A673 (cell line): ENCODE data around the gene APBB1IP. TPM values are rescaled to one million over a fixed set of nuclear protein-coding genes. Genes with fewer than 3 reads are reported as not detected.
"Not testable (repeated sequence)": the region's sequence is repeated elsewhere in the genome, so short reads cannot be mapped to it uniquely, and the experiment has no call there.

Experiments
- BruUV-seq: library from RNA; stranded (reverse); fragments of 400-500 nt; replicated peaks from 2 replicates; lab custom pipeline; 2021; lab: Mats Ljungman, UMichigan
- CTCF ChIA-PET: fragments of 300-600 bp; sonication (Branson Sonifier 250); formaldehyde crosslinking; loops from one replicate; lab custom pipeline; 2022; ENCODE audit warnings: antibody characterized with exemption; lab: Charles Lee
- POLR2A ChIA-PET: fragments of 300-600 bp; sonication (Branson Sonifier 250); formaldehyde crosslinking; loops from one replicate; lab custom pipeline; 2022; ENCODE audit warnings: antibody characterized with exemption; ENCODE audit not compliant: low non-redundant PET; lab: Charles Lee
- DNase-seq: peaks from one replicate; pipeline ENCODE4 v3.0.0-alpha.2; 2015; ENCODE audit warnings: low spot score
- H3K27ac ChIP-seq: fragments of 200-600 bp; sonication (generic); 2 replicates; pipeline ENCODE4 v1.5.1; 2016; ENCODE audit warnings: mixed run types, low read depth, mild to moderate bottlenecking, mixed read lengths, antibody characterized with exemption, low read length; ENCODE audit not compliant: poor library complexity, severe bottlenecking
- H3K27me3 ChIP-seq: fragments of 200-600 bp; sonication (generic); replicated peaks from 2 replicates; pipeline ENCODE4 v1.6.1; 2017; ENCODE audit warnings: mixed run types, low read depth, mild to moderate bottlenecking, mixed read lengths, antibody characterized with exemption, low read length; ENCODE audit not compliant: insufficient read depth, poor library complexity
- H3K36me3 ChIP-seq: fragments of 200-600 bp; sonication (generic); 2 replicates; pipeline ENCODE4 v1.6.1; 2016; ENCODE audit warnings: mixed run types, mild to moderate bottlenecking, mixed read lengths, antibody characterized with exemption, low read length; ENCODE audit not compliant: insufficient read depth, poor library complexity, severe bottlenecking
- H3K4me1 ChIP-seq: fragments of 200-600 bp; sonication (generic); 2 replicates; pipeline ENCODE4 v1.6.1; 2017; ENCODE audit warnings: mixed run types, mild to moderate bottlenecking, mixed read lengths, antibody characterized with exemption, low read length; ENCODE audit not compliant: insufficient read depth, poor library complexity, severe bottlenecking
- H3K4me3 ChIP-seq: fragments of 200-600 bp; sonication (generic); 2 replicates; pipeline ENCODE4 v1.5.1; 2016; ENCODE audit warnings: low read depth, mixed run types, mild to moderate bottlenecking, mixed read lengths, low read length; ENCODE audit not compliant: poor library complexity, severe bottlenecking
- H3K9me3 ChIP-seq: fragments of 200-600 bp; sonication (generic); 2 replicates; pipeline ENCODE4 v1.6.1; 2016; ENCODE audit warnings: mixed run types, low read depth, mild to moderate bottlenecking, mixed read lengths, antibody characterized with exemption, low read length; ENCODE audit not compliant: poor library complexity, severe bottlenecking
- EZH2 ChIP-seq: fragments of 200-600 bp; sonication (generic); IDR thresholded peaks from 2 replicates; pipeline ENCODE4 v1.6.1; 2017; ENCODE audit warnings: borderline replicate concordance, low read depth, mild to moderate bottlenecking, mixed read lengths, antibody characterized with exemption, low read length; ENCODE audit not compliant: poor library complexity, severe bottlenecking
- intact Hi-C: fragments of 100-400 bp; cut with micrococcal nuclease; formaldehyde crosslinking; loops from one replicate; pipeline ENCODE4 v1.10.0; 2022; ENCODE audit not compliant: unreplicated experiment
- total RNA-seq: library from RNA; stranded (reverse); gene quantifications from 2 replicates; pipeline ENCODE4 v1.2.3, GENCODE V29; 2021
- TF ChIP-seq, protein P1 (sequence below): fragments of 300-800, 200-600 bp; sonication (generic); conservative IDR thresholded peaks from 2 replicates; pipeline ENCODE4 v1.5.1; 2017; ENCODE audit warnings: low read depth, mild to moderate bottlenecking, antibody characterized with exemption, low read length, moderate library complexity, mixed read lengths

Gene APBB1IP
- total RNA-seq, 1 experiment from 2014 or later = not detected

DNA sequence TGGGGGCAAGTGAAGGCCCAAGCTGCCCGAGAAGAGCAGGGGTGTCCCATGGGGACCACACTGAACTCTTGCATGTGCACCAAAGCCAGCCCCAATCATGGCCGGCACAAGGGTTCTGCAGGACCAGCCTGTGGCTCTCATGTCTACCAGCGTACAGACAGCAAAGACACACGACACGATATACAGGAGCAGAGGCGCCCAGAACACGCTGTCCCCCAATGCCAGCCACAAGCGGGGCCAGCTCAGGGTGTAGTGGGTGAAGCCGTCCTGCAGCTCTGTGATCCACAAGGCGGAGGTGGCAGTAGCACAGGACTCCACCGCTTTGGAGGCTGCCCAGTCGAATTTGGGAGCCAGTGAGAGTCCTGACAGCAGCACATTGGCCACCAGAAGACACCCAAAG is 150.5 kb downstream of the APBB1IP start:
- CTCF ChIA-PET = no interaction called here
- no TSS peak for BruUV-seq
- TF ChIP-seq, protein P1, sequence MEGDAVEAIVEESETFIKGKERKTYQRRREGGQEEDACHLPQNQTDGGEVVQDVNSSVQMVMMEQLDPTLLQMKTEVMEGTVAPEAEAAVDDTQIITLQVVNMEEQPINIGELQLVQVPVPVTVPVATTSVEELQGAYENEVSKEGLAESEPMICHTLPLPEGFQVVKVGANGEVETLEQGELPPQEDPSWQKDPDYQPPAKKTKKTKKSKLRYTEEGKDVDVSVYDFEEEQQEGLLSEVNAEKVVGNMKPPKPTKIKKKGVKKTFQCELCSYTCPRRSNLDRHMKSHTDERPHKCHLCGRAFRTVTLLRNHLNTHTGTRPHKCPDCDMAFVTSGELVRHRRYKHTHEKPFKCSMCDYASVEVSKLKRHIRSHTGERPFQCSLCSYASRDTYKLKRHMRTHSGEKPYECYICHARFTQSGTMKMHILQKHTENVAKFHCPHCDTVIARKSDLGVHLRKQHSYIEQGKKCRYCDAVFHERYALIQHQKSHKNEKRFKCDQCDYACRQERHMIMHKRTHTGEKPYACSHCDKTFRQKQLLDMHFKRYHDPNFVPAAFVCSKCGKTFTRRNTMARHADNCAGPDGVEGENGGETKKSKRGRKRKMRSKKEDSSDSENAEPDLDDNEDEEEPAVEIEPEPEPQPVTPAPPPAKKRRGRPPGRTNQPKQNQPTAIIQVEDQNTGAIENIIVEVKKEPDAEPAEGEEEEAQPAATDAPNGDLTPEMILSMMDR = no peak
- TF ChIP-seq EZH2 = no peak

DNA sequence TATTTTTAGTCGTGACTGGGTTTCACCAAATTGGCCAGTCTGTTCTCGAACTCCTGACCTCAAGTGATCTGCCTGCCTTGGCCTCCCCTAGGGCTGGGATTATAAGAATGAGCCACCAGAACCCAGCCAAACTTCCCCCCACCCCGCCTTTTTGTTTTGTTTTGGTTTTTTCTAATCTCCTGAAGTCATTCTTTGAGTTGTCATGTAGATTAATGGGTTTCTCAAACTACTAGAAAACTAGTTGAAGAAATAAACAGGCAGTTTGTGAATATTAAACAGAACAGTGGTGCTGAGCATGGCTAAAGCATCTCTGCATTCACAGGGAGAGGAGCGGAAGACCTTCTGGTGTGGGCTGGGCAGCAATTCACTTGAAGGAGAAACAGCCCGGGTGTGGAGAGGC is 151.7 kb downstream of the APBB1IP start:
- H3K27me3 ChIP-seq, POLR2A ChIA-PET, H3K36me3 ChIP-seq, H3K9me3 ChIP-seq, BruUV-seq, DNase-seq, H3K4me3 ChIP-seq, CTCF ChIA-PET, H3K27ac ChIP-seq, H3K4me1 ChIP-seq, intact Hi-C loops: not testable (repeated sequence)

More for the DNA sequence above, 150.5 kb downstream of the APBB1IP start:
- Histone ChIP-seq H3K36me3 (no peaks in the 10 kb centered on the region), H3K27me3 (no peaks in the 10 kb centered on the region), H3K27ac (no peak overlapping the region), H3K4me3 (no peak overlapping the region), H3K4me1 (no peaks in the 10 kb centered on the region), H3K9me3 (no peaks in the 10 kb centered on the region)
- POLR2A ChIA-PET = no interaction called here
- DNase-seq = no peak
- intact Hi-C loops = no loop called here

DNA sequence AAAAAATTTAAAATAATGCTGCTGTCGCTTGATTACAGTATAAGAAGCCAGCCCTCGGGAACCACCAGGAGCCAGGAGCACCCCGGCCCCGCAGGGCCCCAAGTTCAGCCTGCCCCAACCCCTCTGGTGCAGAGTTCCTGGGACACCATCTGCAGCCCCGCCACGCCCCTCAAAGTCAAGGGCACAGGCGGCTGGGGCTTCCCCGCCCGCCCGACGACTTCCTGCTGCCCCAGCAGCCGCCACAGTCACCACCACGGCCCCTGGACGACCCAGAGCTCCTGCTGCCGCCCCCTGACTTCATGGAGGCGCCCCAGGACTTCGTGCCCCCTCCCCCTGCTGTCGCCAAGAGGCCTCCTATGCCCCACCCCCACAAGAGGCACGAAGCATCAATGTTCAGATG is 155.8 kb downstream of the APBB1IP start:
- no peak overlapping the region for H3K27ac ChIP-seq
- H3K4me1 ChIP-seq = no peaks in the 10 kb centered on the region
- DNase-seq = no peak
- no peaks in the 10 kb centered on the region for H3K36me3 ChIP-seq
- POLR2A ChIA-PET = no interaction called here
- CTCF ChIA-PET = no interaction called here
- BruUV-seq = no TSS peak
- H3K9me3 ChIP-seq = no peaks in the 10 kb centered on the region
- H3K4me3 ChIP-seq = no peak overlapping the region
- intact Hi-C loops = no loop called here
- TF ChIP-seq, protein P1 = no peak
- no peak for TF ChIP-seq EZH2
- H3K27me3 ChIP-seq = peaks cover 6% of the 10 kb centered on the region

DNA sequence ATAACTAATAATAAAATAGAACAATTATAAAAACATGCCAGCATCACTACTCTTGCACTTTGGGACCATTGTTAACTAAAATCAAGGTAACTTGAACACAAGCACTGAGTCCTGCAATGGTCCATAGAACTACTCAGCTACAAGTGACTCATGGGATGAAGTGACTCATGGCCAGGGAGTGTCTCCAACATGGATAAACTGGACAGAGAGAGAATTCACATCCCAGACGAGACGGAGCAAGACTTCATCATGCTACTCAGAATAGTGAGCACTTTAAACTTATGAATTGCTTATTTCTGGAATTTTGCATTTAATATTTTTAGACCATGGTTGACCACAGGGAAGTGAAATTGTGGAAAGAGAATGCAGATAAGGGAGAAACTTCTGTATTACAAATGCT is 165.1 kb downstream of the APBB1IP start:
- H3K9me3 ChIP-seq, H3K36me3 ChIP-seq, DNase-seq, H3K27me3 ChIP-seq, H3K4me1 ChIP-seq, H3K27ac ChIP-seq, intact Hi-C loops, POLR2A ChIA-PET, H3K4me3 ChIP-seq, CTCF ChIA-PET, BruUV-seq: not testable (repeated sequence)

DNA sequence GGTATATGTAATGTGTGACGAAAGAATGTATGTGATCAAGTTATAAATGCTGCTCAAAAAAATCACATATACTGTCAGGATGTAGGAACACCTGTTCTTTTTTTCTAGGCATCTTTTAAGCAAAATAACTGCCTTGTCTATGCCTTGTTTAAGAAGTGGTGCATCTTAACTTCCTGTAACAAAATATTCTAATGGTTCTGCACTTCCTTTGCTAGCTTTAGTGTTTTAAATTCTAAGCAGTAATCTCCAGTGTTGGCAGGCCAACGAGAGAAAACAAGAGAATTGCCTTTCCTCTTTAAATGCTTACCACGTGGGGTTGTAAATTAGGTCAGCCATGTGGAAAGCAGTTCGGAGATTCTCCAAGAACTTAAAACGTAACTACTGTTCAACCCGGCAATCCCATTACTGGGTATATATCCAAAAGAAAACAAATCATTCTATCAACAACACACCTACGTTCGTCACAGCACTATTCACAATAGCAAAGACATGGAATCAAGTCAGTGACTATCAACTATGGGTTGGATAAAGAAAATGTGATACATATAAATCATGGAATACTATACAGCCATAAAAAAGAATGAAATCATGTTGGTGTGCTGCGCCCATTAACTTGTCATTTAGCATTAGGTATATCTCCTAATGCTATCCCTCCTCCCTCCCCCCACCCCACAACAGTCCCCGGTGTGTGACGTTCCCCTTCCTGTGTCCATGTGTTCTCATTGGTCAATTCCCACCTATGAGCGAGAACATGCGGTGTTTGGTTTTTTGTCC is 166.4 kb downstream of the APBB1IP start:
- peak; percentile 41 for DNase-seq
- H3K36me3 ChIP-seq, CTCF ChIA-PET, H3K4me1 ChIP-seq, POLR2A ChIA-PET, intact Hi-C loops, H3K4me3 ChIP-seq, H3K9me3 ChIP-seq, H3K27ac ChIP-seq, BruUV-seq, H3K27me3 ChIP-seq: not testable (repeated sequence)
